GM12873 (cell line): ENCODE measurements around the gene CTSZ.

Experiments used
- TF ChIP-seq, protein P1 (sequence below): IDR thresholded peaks from 2 replicates; pipeline ENCODE4 v1.5.1; 2012; ENCODE audit warnings: low read depth, mild to moderate bottlenecking, moderate library complexity, low read length, control low read depth; ENCODE audit not compliant: insufficient read depth; ENCODE audit errors: missing control alignments

Gene CTSZ

DNA sequence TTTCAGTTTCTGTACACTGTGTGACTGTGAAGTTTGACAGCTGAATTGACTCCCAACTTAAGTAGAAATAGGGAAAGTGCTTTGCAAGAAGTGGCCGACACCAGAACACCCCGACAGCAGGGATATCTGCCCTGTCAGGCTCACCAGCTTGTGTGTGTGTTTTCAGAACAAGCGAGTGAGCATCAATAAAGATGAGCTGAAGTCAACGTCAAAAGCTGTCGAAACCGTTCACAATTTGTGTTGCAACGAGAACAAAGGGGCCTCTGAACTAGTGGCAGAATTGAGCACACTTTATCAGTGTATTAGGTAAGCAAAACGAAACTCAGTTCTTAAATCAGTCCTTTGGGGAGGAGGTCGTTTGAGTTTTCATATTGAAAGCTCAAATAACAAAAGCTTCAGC, 15.3 kb downstream of the CTSZ start:
- TF ChIP-seq, protein P1, sequence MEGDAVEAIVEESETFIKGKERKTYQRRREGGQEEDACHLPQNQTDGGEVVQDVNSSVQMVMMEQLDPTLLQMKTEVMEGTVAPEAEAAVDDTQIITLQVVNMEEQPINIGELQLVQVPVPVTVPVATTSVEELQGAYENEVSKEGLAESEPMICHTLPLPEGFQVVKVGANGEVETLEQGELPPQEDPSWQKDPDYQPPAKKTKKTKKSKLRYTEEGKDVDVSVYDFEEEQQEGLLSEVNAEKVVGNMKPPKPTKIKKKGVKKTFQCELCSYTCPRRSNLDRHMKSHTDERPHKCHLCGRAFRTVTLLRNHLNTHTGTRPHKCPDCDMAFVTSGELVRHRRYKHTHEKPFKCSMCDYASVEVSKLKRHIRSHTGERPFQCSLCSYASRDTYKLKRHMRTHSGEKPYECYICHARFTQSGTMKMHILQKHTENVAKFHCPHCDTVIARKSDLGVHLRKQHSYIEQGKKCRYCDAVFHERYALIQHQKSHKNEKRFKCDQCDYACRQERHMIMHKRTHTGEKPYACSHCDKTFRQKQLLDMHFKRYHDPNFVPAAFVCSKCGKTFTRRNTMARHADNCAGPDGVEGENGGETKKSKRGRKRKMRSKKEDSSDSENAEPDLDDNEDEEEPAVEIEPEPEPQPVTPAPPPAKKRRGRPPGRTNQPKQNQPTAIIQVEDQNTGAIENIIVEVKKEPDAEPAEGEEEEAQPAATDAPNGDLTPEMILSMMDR = no peak

DNA sequence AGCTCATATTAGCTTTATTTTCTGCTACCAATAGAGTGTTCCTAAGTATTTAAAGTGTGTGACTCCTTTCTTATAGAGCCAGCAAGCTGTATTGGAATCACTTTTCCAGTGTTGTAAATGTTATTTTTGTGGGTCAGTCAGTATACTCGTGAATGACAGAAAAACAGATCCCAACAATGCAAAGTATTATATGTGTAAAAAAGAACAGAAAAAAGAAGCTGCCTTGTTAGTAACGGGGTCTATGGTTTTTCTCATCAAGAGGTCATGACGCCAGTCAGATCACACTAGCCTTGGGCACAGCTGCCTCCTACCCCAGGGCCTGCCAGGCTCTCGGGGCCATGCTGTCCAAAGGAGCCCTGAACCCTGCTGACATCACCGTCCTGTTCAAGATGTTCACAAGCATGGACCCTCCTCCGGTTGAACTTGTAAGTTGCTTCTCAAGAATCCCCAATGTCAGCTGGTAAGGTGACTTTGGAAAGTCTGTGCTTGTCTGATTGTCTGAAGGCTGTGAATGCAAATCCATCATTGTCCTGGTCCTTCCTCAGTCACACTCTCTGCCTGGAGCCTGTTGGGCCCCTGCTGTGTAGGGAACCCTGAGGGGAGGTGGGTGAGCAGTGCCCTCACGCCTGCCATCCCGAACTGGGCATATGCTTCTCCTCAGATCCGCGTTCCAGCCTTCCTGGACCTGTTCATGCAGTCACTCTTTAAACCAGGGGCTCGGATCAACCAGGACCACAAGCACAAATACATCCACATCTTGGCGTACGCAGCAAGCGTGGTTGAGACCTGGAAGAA, 16.2 kb downstream of the CTSZ start:
- TF ChIP-seq, protein P1 = no peak

DNA sequence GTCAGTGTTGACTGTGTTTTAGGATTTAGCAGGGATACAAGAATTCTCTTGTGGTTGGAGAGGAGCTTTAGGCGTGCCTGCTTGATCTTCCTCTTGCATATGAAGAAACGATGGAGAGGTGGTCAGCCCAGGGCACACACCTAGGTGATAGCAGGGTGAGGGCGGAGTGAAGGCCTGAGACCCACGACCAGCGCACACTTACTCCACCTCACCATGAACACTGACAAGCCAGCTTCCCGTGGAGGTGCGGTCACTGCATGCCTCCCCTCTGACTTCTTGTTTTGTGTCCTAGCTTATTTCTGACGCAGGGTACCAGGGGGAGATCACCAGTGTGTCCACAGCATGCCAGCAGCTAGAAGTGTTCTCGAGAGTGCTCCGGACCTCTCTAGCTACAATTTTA, 17.9 kb downstream of the CTSZ start:
- TF ChIP-seq, protein P1 = no peak

DNA sequence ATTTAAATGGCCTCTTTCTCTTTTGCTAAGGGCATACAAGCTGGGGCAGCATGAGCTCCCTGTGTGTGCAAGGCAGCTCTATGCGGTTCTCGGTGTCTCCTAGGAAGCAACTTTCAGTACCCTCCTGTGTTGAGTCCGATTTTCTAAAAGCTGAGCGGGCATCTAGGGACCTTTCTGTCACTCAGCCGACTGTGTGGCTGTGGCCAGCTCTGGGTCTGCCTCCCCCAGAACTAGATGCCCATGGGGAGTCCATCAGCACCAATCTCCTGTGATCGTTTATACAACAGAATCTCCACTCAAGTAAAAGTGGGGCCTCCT, 18.5 kb downstream of the CTSZ start:
- TF ChIP-seq, protein P1 = no peak

DNA sequence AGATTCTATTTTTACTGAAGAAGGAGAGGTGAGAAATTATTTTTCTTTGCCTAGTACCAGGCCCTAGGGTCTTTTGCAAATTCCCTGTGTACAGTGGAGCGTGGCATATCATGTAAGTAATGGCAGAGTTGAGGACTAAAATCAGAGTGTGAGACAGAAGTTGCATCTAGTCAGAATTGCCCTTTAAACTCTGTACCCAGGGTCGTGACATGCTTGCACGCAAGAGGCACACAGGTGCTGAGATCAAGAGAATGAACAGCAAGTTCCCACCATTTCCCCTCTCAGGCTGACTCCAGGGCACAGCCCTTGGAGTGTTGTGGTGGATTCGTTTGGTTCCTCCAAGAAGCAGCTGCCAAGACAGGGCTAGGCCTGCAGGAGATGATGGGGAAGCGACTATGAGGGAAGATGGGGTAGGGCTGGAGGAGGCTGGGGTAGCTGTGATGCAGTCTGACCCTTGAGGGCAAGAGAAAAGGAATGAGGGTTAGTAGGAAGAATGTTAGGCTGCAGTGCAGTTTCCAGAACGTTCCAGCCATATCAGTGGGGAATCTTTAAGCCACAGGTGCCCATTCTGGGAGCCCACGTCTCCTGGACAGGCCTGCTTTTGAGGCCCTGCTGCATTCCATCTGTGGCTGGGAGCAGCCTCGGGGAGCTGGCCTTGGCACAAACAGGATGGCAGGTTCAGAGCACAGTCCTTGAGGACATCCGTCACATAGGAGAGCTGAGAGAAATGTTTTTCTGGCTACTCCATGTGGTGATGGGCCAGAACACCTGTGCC, 19.1 kb downstream of the CTSZ start:
- TF ChIP-seq, protein P1 = no peak

DNA sequence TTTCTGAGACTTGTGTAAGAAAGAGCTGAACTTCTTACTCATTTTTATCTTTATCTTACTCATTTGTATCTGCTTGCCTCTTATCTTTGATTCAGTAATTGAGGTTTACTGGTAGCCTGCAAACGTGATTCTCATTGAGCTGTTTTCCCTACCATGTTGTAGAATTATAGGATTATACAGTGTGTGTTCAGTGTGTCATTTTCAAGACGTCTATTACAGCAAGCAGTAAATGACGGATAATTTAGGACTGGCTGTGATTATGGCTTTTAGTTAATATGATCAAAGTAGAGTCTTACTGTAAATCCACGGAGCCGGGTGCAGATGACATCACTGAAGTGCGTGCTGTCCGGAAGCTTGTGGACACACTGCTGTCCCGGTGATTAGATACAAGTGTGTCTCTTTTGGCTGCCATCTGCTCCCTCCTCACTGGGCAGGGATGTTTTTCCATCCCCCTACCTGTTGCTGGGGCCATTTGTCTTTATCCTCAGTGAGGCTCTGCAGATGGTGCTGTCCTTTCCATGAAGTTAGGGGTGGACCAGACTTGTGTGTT, 20.0 kb downstream of the CTSZ start:
- TF ChIP-seq, protein P1 = no peak

DNA sequence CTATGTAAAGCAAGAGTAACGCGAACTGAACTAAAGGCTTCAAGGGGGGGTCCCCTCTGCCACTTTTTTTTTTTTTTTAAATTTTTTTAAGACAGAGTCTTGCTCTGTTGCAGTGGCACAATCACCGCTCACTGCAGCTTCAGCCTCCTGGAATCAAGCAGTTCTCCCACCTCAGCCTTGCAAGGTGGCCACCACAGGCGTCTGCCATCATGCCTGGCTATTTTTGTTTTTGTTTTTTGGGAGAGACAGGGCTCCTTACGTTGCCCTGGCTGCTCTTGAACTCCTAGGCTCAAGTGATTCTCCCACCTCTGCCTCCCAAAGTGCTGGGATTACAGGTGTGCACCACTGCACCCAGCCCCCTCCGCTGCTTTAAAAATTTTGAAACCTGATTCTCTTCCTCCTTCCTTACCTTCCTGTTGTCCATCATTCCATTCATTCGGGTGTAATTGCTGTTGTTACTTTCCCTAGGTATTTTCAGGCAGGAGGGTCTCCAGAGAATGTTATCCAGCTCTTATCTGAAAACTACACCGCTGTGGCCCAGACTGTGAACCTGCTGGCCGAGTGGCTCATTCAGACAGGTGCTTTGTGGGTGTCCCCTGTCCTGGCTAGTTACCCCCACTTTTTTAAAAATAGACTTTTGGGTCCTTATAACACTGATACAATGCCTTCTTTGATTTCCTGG, 20.6 kb downstream of the CTSZ start:
- TF ChIP-seq, protein P1 = no peak
